Endothelial cell of coronary artery (primary cell): ENCODE results near the gene URM1. TPM values are rescaled to one million over a fixed set of nuclear protein-coding genes. Genes with fewer than 3 reads are reported as not detected.

Experiments used
- total RNA-seq: library from RNA; depleted of rRNA; stranded (reverse); fragments of >200 nt; gene quantifications from 2 replicates; pipeline ENCODE4 v1.2.3, GENCODE V29; 2014

The URM1 gene
- total RNA-seq: 39.2 and 43.2 TPM in 2 replicates

GRCh38 chr9:128370752-128371629 lies at the start of gene URM1:
Gene URM1 (plus strand): TSS chr9:128371374. CDS start chr9:128371381, 7 bp downstream.

DNA sequence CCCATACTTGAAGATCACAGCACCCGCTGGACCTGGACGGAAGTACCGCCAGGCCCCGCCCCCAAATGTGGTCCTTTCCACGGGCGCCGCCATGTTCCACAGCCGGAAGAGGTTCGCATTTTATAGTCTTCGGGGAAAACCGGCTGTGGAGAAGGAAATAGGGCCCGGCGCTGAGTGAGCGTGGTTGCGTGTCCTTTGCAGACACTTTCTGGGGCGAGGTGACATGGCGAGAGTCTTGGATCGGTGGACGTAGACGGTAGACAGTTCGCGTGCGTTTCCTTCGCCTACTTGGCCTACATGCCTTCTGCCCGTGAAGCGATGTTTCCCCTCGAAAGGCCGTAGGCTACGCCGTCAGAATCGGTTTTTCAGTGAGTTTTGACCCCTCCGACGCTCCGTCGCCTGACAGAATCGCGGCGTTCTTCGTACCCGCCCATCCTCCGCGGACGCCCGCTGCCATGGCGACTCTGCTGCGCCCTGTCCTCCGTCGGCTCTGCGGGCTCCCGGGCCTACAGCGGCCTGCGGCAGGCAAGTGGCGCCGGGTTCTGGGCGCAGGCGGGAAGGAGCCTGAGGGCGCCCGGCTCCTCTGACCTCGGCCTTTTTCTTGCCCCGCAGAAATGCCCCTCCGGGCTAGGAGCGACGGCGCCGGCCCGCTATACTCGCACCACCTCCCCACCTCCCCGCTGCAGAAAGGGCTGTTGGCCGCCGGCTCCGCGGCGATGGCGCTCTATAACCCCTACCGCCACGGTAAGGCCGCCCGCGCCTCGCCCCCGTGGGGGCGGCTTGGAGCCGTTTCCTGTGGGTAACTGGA lies 48.6 kb upstream of the URM1 start, which contains the start of the genes COQ4 and TRUB2:
TSS of gene COQ4 (plus strand) at position 436 of the 808 bp plus-strand sequence. CDS start at position 456, 20 bp downstream.
TSS of gene TRUB2 (minus strand) at position 44 of the 808 bp plus-strand sequence. CDS start at position 5, 39 bp downstream.

DNA sequence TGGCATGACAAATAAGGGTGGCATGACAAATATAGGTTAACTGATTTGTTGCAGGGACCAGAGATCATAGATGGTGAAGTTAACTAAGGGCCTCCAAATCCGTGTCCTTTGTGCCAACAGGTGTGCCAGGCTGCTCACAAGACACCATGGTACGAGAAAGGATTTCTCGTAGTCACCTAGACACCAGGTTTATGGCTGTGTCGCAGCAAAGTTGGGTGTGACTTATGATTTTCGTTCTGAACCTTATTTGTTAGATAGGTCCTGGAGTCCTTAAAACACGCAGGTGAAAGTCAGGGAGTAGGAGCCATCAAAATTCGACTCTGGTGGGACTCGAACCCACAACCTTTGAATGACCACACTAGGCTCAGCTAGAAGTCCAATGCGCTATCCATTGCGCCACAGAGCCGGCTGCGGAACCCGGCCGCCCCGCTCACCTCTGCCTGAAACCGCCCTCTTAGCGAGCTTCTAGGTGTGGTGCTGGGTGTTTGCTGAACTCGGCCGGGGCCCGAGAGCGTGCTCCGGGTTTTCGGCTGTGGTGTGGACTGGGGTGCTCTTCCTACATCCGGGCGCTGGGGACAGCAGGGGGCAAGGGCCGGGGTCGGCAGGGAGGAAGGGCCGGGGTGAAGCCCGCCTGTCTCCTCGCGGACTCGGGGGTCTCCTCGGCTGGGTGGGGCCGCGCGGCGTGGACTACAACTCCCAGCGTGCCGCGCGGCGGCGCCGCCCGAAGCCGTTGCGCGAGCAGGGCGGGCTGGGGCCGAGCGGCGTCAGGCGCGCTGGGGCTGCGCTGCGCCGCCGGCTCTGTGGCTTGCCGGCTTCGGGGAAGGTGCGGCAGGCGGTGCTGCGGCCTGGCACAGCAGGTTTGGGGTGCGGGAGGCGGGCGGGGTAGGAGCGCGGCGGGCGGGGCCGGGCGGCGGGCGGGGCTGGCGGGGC lies 31.1 kb upstream of the URM1 start, which contains the start of gene SLC27A4:
TSS of gene SLC27A4 (plus strand) at position 767 of the 930 bp plus-strand sequence. CDS start 2,606 bp downstream, outside the sequence.

GRCh38 chr9:128420651-128421481 lies 49.7 kb downstream of the URM1 start, which contains the start of gene CERCAM:
Gene CERCAM (plus strand): TSS chr9:128420857. CDS start chr9:128420878, 21 bp downstream.

Other genes starting within 250 kb of the URM1 start
- 112 and 116 TPM in 2 replicates for gene PTGES2, start 243.6 kb upstream of the URM1 start, total RNA-seq
- gene LCN2, start 221.9 kb upstream of the URM1 start, total RNA-seq: 0.18 TPM in 1 of 2 replicates, not detected in the other
- gene BBLN, start 211.1 kb upstream of the URM1 start, total RNA-seq: 19.5 and 21.7 TPM in 2 replicates
- gene CIZ1, start 179.8 kb upstream of the URM1 start, total RNA-seq: 17.9 and 30.1 TPM in 2 replicates
- gene DNM1, start 168.0 kb upstream of the URM1 start, total RNA-seq: 0.27 and 2.9 TPM in 2 replicates
- 55.2 and 83.3 TPM in 2 replicates for gene GOLGA2, start 95.4 kb upstream of the URM1 start, total RNA-seq
- gene SWI5, start 95.1 kb upstream of the URM1 start, total RNA-seq: 26.8 and 32.1 TPM in 2 replicates
- gene TRUB2, start 48.9 kb upstream of the URM1 start, total RNA-seq: 24.1 and 31.8 TPM in 2 replicates
- gene COQ4, start 48.5 kb upstream of the URM1 start, total RNA-seq: 20.9 and 30.8 TPM in 2 replicates
- gene SLC27A4, start 30.8 kb upstream of the URM1 start, total RNA-seq: 27.0 and 27.9 TPM in 2 replicates
- gene CERCAM, start 49.5 kb downstream of the URM1 start, total RNA-seq: 14.6 and 48.1 TPM in 2 replicates
- gene ODF2, start 84.6 kb downstream of the URM1 start, total RNA-seq: 45.7 and 46.6 TPM in 2 replicates
- gene GLE1, start 133.3 kb downstream of the URM1 start, total RNA-seq: 21.5 and 21.8 TPM in 2 replicates
- 484 and 510 TPM in 2 replicates for gene SPTAN1, start 181.2 kb downstream of the URM1 start, total RNA-seq